Measurements from ENCODE around the gene MAP3K14. TPM values are rescaled to one million over a fixed set of nuclear protein-coding genes. Genes with fewer than 3 reads are reported as not detected.
A peak's percentile ranks its signal among the peaks of the same experiment; 100 is the strongest.
"Not testable (repeated sequence)": the region's sequence is repeated elsewhere in the genome, so short reads cannot be mapped to it uniquely, and the experiment has no call there.

Gene MAP3K14
- 6.3 TPM for total RNA-seq

GRCh38 chr17:45316434-45317110 is at the start of gene MAP3K14:
TSS of gene MAP3K14 (minus strand) at chr17:45317020. CDS start at chr17:45290745, 26,275 bp downstream.
- ATAC-seq: peak; percentile 39

DNA sequence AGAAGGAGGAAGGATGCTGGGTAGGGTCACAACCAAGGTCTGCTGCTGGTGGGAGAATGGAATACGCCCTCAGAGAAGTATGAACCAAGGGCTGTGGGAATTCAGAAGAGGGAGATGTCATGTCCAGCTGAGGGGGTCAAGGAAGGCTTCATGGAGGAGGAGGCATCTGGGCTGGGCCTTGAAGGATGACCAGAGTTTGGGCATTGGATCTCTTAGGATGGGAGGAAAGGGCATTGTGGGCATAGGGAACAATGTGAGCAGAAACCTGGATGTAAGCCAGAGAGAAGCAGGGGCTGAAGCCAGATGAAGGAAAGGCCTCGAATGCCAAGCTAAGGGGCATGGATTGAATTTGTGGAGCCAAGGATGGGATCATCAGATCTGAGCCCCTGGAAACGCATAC is 49.2 kb upstream of the MAP3K14 start:
- no peak for ATAC-seq

- ATAC-seq: no peak
These were observed 47.9 kb upstream of the MAP3K14 start for GRCh38 chr17:45364531-45365390.

DNA sequence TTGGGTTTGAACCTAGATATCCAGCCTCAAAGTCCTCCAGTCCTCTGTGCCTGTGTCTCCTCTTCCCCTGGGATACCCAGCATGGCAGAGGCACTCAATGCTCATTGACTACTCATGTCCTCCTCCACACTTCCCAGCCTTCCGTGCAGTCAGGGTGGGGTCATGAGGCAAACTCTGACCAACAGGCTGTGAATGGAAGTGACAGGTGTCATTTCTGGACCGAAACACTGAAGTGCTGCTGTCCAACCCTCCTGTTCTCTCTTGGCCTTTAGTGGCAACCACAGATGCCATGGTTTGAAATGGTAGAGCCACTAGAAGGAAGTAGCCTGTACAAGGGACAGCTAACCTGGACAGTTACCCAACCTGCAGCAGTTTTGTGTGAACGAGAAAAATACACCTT is 46.7 kb upstream of the MAP3K14 start:
- ATAC-seq: no peak

GRCh38 chr17:45361976-45362375 is 45.2 kb upstream of the MAP3K14 start:
- no peak for ATAC-seq

- ATAC-seq: no peak
These were observed 44.6 kb upstream of the MAP3K14 start for GRCh38 chr17:45361451-45361850.

GRCh38 chr17:45357364-45357997 is 40.7 kb upstream of the MAP3K14 start:
- no peak for ATAC-seq

DNA sequence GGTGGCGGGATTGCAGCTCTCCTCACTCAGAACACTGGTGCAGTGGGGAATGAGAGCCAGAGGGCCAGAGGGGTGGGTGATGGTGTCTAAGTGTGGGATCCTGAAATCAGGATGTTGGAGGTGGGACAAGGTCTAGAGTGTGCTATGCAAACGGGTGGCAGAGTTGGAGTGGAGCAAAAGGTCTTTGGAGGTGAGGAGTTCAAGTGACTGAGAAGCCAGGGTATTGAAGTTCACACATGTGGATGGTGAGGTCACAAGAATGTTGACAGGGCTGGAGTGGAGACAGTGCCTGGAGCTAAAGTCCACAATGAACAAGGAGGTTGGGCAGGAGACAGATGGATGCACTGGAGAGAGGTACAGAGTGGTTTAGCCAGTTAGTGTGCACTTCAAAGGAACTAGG is 38.3 kb upstream of the MAP3K14 start:
- peak; percentile 48 for ATAC-seq

DNA sequence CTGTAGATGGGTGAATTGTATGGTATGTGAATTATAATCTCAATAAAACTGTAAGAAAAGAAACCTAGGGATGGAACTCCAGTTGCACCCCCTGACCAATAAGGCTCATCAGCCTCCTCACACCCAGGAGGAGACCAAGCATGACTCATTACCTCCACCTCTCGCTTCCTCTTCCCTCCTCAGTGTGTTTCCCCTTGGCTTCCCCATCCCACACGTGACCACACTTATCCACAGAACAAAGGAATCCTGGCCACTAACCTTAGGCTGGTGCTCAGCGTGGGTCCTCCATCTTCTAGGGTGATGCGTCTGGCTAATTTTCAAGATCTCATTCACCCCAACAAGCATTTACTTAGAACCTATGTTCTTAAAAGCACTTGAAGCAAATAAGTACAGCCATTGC is 36.2 kb upstream of the MAP3K14 start:
- peak; percentile 26 for ATAC-seq

DNA sequence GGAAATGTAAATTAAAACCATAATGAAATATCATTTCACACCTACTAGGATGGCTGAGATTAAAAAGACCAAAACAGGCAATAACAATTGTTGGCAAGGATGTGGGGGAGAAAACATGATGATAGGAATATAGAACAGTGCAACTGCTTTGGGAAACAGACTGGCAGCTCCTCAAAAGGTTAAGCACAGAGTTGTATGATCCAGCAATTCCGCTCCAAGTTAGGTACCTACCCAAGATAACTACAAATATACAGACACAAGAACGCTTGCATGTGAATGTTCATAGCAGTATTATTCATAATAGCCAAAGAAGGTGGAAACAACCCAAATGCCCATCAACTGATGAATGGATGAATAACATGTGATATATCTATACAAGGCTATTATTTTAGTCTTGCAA is 35.0 kb upstream of the MAP3K14 start:
- no peak for ATAC-seq

- no peak for ATAC-seq
These were observed 30.6 kb upstream of the MAP3K14 start for GRCh38 chr17:45347444-45347843.

GRCh38 chr17:45346216-45347015 is 29.6 kb upstream of the MAP3K14 start:
- ATAC-seq: no peak

- no peak for ATAC-seq
These were observed 28.9 kb upstream of the MAP3K14 start for GRCh38 chr17:45345554-45346215.

DNA sequence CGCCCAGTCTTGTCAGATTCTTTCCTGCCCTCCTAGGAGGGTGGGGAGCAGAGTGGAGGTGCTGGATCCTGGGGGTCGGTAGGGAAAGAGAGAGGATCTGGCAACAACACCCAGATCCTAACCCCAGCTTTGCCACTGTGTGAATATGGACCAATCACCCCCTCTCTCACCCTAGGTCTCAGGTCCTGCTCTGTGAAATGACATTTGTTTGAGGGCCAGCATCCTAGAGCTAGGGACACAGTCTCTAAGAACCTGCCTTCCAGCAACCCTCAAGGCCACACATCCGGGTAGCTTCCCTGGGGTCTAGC is 28.4 kb upstream of the MAP3K14 start:
- ATAC-seq: no peak

GRCh38 chr17:45343967-45344664 is 27.3 kb upstream of the MAP3K14 start:
- ATAC-seq: not testable (repeated sequence)

DNA sequence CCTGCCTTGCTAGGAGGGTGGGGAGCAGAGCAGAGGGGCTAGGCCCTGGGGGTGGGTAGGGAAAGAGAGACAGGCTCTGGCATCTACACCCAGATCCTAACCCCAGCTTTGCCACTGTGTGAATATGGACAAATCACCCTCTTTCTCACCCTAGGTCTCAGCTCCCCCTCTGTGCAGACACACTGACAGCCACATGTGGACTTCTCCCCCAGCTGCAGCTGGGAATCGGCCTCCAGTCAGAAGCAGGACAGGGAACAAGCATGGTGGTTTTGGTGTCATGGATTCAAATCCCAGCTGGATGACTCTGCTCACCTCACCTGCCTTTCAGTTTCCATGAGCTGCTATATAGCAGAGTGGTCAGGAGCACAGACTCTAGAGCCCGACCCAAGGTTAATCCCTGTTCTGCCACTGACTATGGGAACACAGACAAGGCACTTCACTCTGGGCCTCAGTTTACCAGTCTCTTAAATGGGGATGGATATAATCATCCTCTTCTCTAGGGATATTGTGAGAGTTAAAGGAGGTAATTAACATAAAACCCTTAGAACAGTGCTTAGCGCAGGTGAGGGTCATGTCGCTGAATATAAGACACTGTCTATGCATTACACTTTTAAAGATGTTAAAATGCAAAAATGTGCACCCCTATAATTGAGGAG is 26.2 kb upstream of the MAP3K14 start:
- ATAC-seq: no peak

- no peak for ATAC-seq
These were observed 25.5 kb upstream of the MAP3K14 start for GRCh38 chr17:45342306-45342705.

DNA sequence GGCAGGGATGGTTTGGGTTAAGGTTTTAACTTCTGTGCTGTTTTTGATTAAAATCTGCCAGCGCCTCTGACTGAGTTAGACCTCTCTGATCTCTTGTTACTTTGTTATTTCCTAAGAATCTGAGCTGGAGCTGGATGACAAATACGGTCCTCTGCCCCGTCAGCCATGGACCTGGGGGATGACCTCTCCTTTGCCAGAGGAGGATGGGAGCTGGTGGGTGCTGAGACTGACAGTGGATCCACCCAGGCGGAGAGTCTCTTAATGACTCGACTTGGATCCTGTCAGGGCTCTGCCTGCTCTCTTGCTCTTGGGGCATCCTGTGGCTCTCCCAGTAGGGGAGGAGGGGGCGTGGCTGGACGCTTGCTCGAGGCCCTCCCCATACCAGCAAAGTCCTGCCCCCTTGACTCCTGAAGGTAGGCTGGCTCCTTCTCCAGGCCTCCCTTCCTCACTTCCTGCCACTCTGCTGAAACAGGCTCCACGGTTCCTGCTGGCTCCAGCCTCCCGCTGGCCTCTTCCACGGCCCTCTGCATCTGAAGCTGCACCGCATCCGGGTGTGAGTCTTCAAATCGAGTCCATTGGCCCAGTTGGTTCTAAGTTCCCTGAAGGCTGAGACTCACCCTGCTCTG is 24.8 kb upstream of the MAP3K14 start:
- peak; percentile 80 for ATAC-seq

GRCh38 chr17:45339646-45340605 is 23.1 kb upstream of the MAP3K14 start:
- ATAC-seq: no peak
